Keratinocyte (primary cell): ENCODE results near the gene IGF2BP2. TPM values are rescaled to one million over a fixed set of nuclear protein-coding genes. Genes with fewer than 3 reads are reported as not detected.

Experiments
- DNase-seq: peaks from one replicate; pipeline ENCODE4 v3.0.0-alpha.2; 2011; ENCODE audit warnings: low read depth, missing footprints, low spot score
- FAIRE-seq: peaks from 2 replicates; lab custom pipeline; 2011; peaks lifted over from hg19 to GRCh38; lab: Jason Lieb, UNC
- H2AFZ ChIP-seq: 2 replicates; pipeline ENCODE4 v1.6.0; 2012; ENCODE audit warnings: low read length, control low read depth, inconsistent platforms; ENCODE audit not compliant: control insufficient read depth
- H3K27ac ChIP-seq: 2 replicates; pipeline ENCODE4 v1.5.1; 2011; ENCODE audit warnings: low read length; ENCODE audit not compliant: control insufficient read depth, insufficient read depth
- H3K27me3 ChIP-seq: 3 replicates; pipeline ENCODE4 v1.6.0; 2011; ENCODE audit warnings: low read length; ENCODE audit not compliant: control insufficient read depth, insufficient read depth; ENCODE audit errors: extremely low read depth
- H3K36me3 ChIP-seq, 2 experiments: 2 replicates in 1 of 2; 3 replicates in 1 of 2; pipeline ENCODE4 v1.5.1; 2011; ENCODE audit warnings: low read length in 2 of 2, mild to moderate bottlenecking in 1 of 2; ENCODE audit not compliant: control insufficient read depth in 2 of 2, insufficient read depth in 2 of 2; ENCODE audit errors: extremely low read depth in 1 of 2
- H3K4me1 ChIP-seq: 3 replicates; pipeline ENCODE4 v1.5.1; 2011; ENCODE audit warnings: low read length; ENCODE audit not compliant: control insufficient read depth, insufficient read depth; ENCODE audit errors: extremely low read depth
- H3K4me2 ChIP-seq: 3 replicates; pipeline ENCODE4 v1.6.0; 2011; ENCODE audit warnings: low read depth, low read length; ENCODE audit not compliant: control insufficient read depth, insufficient read depth; ENCODE audit errors: extremely low read depth
- H3K4me3 ChIP-seq, 3 experiments: fragments of 200-600 bp in 1 of 3; sonication (generic) in 1 of 3; 2 replicates in 2 of 3; 3 replicates in 1 of 3; pipeline ENCODE4 v1.5.1; 2011 to 2016; ENCODE audit warnings: low read length in 3 of 3, mild to moderate bottlenecking in 3 of 3, control low read depth in 2 of 3, inconsistent platforms in 1 of 3, low read depth in 1 of 3, mixed read lengths in 1 of 3, mixed run types in 1 of 3, moderate library complexity in 1 of 3; ENCODE audit not compliant: control insufficient read depth in 2 of 3, insufficient read depth in 2 of 3; ENCODE audit errors: extremely low read depth in 1 of 3
- H3K79me2 ChIP-seq: 2 replicates; pipeline ENCODE4 v1.6.0; 2012; ENCODE audit warnings: low read length; ENCODE audit not compliant: control insufficient read depth, insufficient read depth
- H3K9ac ChIP-seq: 3 replicates; pipeline ENCODE4 v1.6.0; 2011; ENCODE audit warnings: low read length; ENCODE audit not compliant: control insufficient read depth, insufficient read depth; ENCODE audit errors: extremely low read depth
- H3K9me1 ChIP-seq: 3 replicates; pipeline ENCODE4 v1.6.0; 2011; ENCODE audit warnings: low read length; ENCODE audit not compliant: control insufficient read depth, insufficient read depth; ENCODE audit errors: extremely low read depth
- H3K9me3 ChIP-seq: 2 replicates; pipeline ENCODE4 v1.5.1; 2012; ENCODE audit warnings: low read depth, low read length; ENCODE audit not compliant: control insufficient read depth
- H4K20me1 ChIP-seq: 3 replicates; pipeline ENCODE4 v1.6.0; 2011; ENCODE audit warnings: low read length; ENCODE audit not compliant: control insufficient read depth, insufficient read depth; ENCODE audit errors: extremely low read depth
- EZH2 ChIP-seq: IDR thresholded peaks from one replicate; pipeline ENCODE4 v1.6.1; 2012; ENCODE audit warnings: inconsistent platforms, mild to moderate bottlenecking, low read length, moderate library complexity
- dilution Hi-C: fragments of 300-500 bp; cut with MboI; formaldehyde crosslinking; loops from one replicate; pipeline ENCODE4 v1.7.0; 2020; ENCODE audit warnings: low sequenced_read_pairs; ENCODE audit not compliant: extremely low pct_ligation_motif_present
- polyA plus RNA-seq, 5 experiments: library from polyadenylated mRNA; depleted of rRNA in 3 of 5; stranded (reverse) in 3 of 5; stranded (forward) in 1 of 5; unstranded in 1 of 5; fragments of >200 nt; gene quantifications; 1 replicate in 1 of 5; 2 replicates in 3 of 5; 3 replicates in 1 of 5; pipeline versions ENCODE4 v1.2.1 to v1.2.3, GENCODE V29; 2011 to 2012; ENCODE audit warnings: missing spikeins in 2 of 5, low read depth in 1 of 5, low replicate concordance in 1 of 5
- TF ChIP-seq, protein P1 (sequence below), 3 experiments: IDR thresholded peaks in 1 of 3; conservative IDR thresholded peaks in 1 of 3; optimal IDR thresholded peaks in 1 of 3; 2 replicates in 2 of 3; 3 replicates in 1 of 3; pipeline versions ENCODE3 to v1.5.1; 2011; ENCODE audit warnings: low read length in 3 of 3, mild to moderate bottlenecking in 3 of 3, moderate library complexity in 2 of 3, control low read depth in 1 of 3, inconsistent platforms in 1 of 3; ENCODE audit not compliant: insufficient read depth in 2 of 3; ENCODE audit errors: extremely low read depth in 1 of 3

Gene IGF2BP2
- polyA plus RNA-seq, 1 donor (not counting 4 experiments of a cell fraction or from before 2014, with no cell fraction given), result 21.2 TPM

DNA sequence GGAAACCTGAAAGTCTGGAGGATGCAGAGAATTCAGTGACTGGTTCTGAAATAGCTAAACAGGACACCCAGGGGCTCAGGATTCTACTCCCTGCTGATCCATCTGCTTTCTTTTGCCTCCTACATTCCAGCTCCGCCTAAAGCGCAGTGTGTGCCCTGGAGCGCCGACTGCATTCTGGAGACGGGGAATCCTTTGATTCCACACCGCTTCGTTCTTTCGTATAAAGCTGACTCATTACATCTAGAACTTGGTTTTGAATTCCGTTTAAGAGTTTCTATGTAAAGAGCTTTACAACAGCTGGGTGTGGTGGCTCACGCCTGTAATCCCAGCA, 177.0 kb downstream of the IGF2BP2 start:
- Histone ChIP-seq H3K27ac (no peak overlapping the region), H3K9ac (no peak overlapping the region), H3K27me3 (no peaks in the 10 kb centered on the region), H3K36me3 (peaks cover 52 to 56% of the 10 kb centered on the region in 2 experiments), H2AFZ (no peak overlapping the region), H3K79me2 (no peaks in the 10 kb centered on the region), H3K9me3 (no peaks in the 10 kb centered on the region), H3K4me3 (no peak overlapping the region), H3K9me1 (no peaks in the 10 kb centered on the region), H3K4me2 (no peak overlapping the region), H3K4me1 (no peaks in the 10 kb centered on the region), H4K20me1 (no peaks in the 10 kb centered on the region)
- FAIRE-seq (no peak), DNase-seq (no peak)
- TF ChIP-seq, protein P1, sequence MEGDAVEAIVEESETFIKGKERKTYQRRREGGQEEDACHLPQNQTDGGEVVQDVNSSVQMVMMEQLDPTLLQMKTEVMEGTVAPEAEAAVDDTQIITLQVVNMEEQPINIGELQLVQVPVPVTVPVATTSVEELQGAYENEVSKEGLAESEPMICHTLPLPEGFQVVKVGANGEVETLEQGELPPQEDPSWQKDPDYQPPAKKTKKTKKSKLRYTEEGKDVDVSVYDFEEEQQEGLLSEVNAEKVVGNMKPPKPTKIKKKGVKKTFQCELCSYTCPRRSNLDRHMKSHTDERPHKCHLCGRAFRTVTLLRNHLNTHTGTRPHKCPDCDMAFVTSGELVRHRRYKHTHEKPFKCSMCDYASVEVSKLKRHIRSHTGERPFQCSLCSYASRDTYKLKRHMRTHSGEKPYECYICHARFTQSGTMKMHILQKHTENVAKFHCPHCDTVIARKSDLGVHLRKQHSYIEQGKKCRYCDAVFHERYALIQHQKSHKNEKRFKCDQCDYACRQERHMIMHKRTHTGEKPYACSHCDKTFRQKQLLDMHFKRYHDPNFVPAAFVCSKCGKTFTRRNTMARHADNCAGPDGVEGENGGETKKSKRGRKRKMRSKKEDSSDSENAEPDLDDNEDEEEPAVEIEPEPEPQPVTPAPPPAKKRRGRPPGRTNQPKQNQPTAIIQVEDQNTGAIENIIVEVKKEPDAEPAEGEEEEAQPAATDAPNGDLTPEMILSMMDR (optimal IDR thresholded peaks at IDR 0.05 in 1 of 3, IDR thresholded peaks at IDR 0.05 in 1 of 3, conservative IDR thresholded peaks at IDR 0.05 in 1 of 3; ENCODE audit: extremely low read depth in 1 of 3, insufficient read depth in 2 of 3, low read length in 3 of 3), result no peak
- no peak for TF ChIP-seq EZH2
- dilution Hi-C loops, result no loop called here

DNA sequence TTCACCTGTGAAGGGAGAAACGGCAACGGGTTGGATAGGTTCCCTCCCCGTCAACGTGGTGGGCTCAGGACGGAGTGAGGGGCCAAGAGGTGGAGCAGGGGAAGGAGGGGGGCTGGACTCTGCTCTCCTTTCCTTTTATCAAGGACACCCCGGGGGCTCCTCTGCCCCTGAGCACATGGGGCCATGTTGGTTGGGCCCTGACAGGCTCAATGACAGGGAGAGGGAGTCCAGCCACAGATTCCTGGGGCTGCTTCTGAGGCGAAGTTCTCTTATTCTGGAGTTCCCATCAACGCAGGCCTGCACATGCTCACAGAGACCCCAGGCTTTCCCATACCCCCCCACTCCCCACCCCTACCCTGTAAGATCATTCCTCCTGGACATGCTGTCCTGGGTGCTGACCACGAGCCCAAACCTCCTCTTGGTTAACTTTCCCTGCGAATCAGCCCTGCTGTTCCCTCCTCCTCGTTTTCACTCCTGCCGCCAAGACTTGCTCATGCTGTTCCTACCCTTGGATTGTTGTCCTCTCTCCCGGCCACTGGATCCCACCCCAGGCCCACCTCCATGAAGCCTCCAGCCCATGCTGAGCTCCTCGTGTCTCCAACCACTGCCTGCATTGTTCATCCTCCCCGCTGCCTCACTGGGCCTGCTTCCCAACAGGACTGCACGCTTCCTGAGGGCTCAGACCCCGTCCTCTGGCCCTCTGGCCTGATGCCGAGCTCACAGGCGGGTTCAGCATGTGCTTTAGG, 177.5 kb downstream of the IGF2BP2 start:
- Histone ChIP-seq H3K4me2 (no peak overlapping the region), H3K27ac (no peak overlapping the region), H3K4me3 (no peak overlapping the region), H3K9ac (no peak overlapping the region), H4K20me1 (no peaks in the 10 kb centered on the region), H3K79me2 (no peaks in the 10 kb centered on the region), H3K9me3 (no peaks in the 10 kb centered on the region), H3K9me1 (no peaks in the 10 kb centered on the region), H3K36me3 (peaks cover 46 to 52% of the 10 kb centered on the region in 2 experiments), H2AFZ (no peak overlapping the region), H3K27me3 (no peaks in the 10 kb centered on the region), H3K4me1 (no peaks in the 10 kb centered on the region)
- DNase-seq, result no peak
- dilution Hi-C loops, result no loop called here
- no peak for TF ChIP-seq EZH2
- TF ChIP-seq, protein P1 (optimal IDR thresholded peaks at IDR 0.05 in 1 of 3, IDR thresholded peaks at IDR 0.05 in 1 of 3, conservative IDR thresholded peaks at IDR 0.05 in 1 of 3; ENCODE audit: extremely low read depth in 1 of 3, insufficient read depth in 2 of 3, low read length in 3 of 3), result no peak
- FAIRE-seq, result no peak
